Fibroblast of the conjunctiva (primary cell): ENCODE results near the gene HERC5.
"Not testable (repeated sequence)": the region's sequence is repeated elsewhere in the genome, so short reads cannot be mapped to it uniquely, and the experiment has no call there.

Experiments used
- DNase-seq: peaks from one replicate; pipeline ENCODE4 v3.0.0-alpha.2; 2010; ENCODE audit warnings: low read depth

The HERC5 gene

DNA sequence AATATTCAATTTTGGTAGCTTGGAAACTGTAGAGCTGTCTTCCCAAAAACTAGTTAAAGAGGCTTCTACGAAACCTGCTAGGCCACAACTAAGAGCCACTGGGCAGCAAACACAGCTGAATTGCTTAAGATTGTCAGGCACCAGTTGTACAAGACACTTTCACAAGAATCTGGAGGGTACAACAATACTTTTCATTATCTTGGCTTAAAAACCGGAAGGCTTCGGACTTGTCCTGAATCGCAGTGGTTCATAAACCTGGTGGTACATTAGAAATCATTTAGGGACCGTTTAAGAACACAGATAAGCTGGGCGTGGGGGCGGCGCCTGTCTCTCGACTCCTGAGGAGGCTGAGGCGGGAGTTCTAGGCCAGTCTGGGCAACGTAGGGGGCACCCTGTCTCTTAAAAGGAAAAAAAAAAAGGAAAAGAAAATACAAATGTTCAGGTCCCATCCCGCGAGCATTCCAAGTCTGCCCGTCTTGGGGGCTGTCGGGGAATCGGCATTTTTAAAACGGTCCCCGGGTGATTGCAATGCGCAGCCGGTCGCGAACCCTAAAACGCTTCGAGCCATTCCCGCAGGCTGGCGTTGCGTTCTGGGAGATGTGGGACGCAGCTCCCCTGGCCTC, 65.9 kb downstream of the HERC5 start:
- no peak for DNase-seq

- DNase-seq, result peak; percentile 87
These were observed 66.6 kb downstream of the HERC5 start, which contains the start of gene PYURF for GRCh38 chr4:88523325-88524129. Gene PYURF, minus strand, starts transcription at chr4:88523776. Its CDS starts 76 bp downstream, at chr4:88523700.

- no peak for DNase-seq
These were observed 67.3 kb downstream of the HERC5 start for GRCh38 chr4:88524171-88524570.

DNA sequence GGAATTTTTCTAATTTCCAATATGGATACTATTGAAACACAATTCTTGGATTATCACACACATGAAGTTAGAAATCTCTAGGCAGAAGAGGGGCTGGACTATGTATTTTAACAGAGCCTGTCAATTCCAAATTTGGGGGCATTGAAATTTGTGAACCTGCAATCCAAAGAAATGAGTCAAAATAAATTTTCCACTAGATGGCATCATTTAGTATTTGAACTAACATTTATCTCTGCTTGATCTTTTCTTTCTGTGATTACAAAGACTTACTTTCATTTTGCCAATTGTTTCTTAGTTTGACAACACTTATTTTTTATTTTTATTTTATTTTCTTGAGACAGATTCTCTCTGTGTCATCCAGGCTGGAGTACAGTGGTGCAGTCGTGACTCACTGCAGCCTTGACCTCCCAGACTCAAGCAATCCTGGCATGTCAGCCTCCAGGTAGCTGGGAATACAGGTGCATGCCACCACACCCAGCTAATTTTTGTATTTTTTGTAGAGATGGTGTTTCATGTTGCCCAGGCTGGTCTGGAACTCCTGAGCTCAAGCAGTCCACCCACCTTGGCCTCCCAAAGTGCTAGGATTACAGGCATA, 69.4 kb downstream of the HERC5 start:
- DNase-seq, result no peak

DNA sequence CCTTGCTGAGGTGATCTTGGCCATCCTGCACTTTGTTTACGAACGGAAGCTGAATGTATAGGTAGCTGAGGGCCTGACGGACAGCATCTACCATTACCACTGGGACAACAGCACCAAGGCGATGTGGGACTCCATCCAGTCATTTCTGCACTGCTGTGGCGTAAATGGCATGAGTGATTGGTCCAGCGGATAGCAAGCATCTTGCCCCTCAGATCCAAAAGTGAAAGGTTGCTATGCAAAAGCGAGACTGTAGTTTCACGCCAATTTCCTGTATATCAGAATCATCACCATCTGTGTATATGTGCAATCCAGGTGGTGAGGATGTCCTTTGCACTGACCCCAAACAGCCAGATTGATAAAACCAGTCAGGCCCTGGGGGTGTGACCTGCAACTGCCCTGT, 70.9 kb downstream of the HERC5 start:
- DNase-seq, result no peak

DNA sequence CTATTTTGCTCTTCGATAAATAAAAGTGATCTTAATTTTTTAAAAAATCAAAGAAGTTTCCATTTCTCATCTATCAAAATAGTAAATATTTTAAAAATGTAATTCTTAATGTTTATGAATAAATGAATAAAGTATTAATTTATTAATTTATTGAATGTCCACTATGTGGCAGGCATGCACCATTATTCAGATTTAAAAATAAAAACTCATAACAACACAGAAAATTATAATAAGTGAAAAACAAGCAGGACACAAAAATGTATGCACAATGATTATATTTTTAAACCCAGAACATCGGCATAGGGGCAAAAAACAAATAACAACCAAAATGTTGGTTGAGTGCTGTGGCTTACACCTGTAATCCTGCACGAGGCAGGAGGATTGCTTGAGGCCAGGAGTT, 71.9 kb downstream of the HERC5 start:
- no peak for DNase-seq

DNA sequence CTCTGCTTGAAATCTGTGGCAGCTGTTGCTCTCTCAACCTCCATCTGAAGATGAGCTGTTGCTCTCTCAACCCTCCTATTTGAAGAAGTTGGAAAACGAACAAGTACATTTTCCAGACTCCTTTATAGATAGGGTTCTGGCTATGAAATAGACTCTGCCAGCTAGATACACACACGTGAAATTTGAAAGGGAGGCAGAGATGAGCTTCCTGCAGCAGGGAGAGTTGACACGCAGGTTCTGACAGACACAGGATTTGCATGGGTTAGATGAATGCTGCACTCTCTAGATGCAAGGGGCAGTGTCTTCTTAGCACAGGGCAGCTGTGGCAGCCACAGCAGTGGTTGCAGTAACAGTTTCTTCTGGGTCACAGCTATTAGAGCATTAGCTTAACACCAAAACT, 74.6 kb downstream of the HERC5 start:
- DNase-seq, result no peak

DNA sequence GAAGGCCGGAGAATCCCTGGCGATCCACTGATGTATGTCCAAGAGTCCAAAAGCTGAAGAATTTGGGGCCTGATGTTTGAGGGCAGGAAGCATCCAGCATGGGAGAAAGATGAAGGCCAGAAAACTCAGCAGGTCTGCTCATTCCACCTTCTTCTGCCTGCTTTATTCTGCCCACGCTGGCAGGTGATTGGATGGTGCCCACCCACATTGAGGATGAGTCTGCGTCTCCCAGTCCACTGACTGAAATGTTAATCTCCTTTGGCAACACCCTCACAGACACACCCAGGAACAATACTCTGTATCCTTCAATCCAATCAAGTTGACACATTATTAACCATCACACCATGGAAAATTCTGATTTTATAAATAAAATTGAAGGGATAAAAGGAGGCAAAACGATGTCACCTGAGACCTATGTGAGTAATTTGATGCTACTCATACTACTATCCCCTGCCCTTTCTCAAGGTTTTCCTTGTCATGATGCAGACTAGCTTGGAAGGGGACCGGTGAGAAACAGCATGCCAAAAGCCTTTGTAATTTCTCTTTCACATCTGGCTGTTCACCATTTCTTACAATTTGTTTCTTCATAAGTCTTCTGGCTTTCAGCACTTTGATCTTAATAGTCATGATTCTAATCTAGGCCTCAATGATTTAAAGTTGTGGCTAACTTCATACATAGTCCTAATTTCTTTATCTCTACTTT, 76.3 kb downstream of the HERC5 start:
- no peak for DNase-seq

GRCh38 chr4:88533937-88534750, 77.2 kb downstream of the HERC5 start:
- DNase-seq, result no peak

- DNase-seq, result no peak
These were observed 78.3 kb downstream of the HERC5 start for GRCh38 chr4:88535090-88535755.

DNA sequence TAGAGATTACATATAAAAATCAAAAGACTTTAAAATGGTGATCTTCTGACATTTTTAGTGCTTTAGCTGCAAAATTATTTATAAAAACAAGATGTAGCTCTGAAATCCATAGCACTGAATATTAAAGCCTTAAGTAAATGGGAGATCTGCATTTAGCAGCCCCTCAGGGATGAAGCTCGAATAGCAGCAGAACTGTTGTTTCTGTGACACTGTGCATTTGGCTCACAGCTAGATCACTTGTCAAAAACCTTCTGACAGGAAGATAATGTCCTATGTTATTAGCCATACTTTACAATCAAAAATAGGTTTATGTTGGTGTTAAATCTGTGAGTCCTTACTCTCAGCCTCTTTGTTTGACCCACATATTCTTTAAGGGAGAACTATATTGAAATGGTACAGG, 80.8 kb downstream of the HERC5 start:
- no peak for DNase-seq

DNA sequence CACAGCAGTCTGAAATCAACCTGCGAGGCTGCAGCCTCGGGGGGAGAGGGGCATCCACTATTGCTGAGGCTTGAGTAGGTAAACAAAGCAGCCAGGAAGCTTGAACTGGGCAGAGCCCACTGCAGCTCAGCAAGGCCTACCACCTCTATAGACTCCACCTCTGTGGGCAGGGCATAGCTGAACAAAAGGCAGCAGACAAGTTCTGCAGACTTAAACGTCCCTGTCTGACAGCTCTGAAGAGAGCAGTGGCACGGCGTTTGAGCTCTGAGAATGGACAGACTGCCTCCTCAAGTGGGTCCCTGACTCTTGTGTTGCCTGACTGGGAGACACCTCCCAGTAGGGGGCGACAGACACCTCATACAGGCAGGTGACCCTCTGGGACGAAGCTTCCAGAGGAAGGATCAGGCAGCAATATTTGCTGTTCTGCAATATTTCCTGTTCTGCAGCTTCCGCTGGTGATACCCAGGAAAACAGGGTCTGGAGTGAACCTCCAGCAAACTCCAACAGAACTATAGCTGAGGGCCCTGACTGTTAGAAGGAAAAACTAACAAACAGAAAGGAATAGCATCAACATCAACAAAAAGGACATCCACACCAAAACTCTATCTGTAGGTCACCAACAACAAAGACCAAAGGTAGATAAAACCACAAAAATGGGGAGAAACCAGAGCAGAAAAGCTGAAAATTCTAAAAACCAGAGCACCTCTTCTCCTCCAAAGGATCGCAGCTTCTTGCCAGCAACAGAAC, 82.6 kb downstream of the HERC5 start:
- DNase-seq, result not testable (repeated sequence)

DNA sequence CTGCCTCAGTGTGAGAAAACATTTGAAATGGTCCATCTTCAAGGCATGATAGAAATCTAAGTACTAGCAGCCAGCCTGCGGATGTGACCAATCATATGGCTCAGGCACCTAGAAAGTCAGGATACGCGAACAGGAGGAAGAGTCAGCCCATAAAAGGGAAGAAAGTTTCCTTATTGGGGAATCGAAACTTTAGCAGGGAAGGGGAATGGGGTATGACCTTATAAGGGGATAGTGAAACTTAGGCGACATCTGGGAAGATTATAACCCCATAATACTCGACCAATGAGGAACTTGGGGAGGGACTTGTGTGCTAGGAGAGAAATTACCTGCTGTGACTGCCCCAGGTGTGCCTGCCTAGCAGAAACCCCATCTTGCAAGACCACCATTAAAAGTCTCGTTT, 92.9 kb downstream of the HERC5 start:
- no peak for DNase-seq
